Ovary (tissue), 9 donors: ENCODE measurements around the gene ZNF292. TPM values are rescaled to one million over a fixed set of nuclear protein-coding genes. Genes with fewer than 3 reads are reported as not detected.

Experiments used
- DNase-seq, 5 donors: peaks; one replicate each; pipeline ENCODE4 v3.0.0-alpha.2; 2019 to 2020
- H3K27ac ChIP-seq, 2 donors: fragments of 200-600 bp; one replicate each; pipeline versions ENCODE4 v1.5.1 to v1.8.0; 2019 to 2022
- H3K27me3 ChIP-seq: fragments of 200-600 bp; one replicate; pipeline ENCODE4 v1.8.0; 2022
- H3K36me3 ChIP-seq: fragments of 200-600 bp; sonication (generic); one replicate; pipeline ENCODE4 v1.5.1; 2019
- H3K4me1 ChIP-seq: one replicate; pipeline ENCODE4 v1.8.1; 2013; ENCODE audit warnings: mild to moderate bottlenecking, moderate library complexity; ENCODE audit not compliant: insufficient read depth
- H3K4me3 ChIP-seq: fragments of 200-600 bp; sonication (generic); one replicate; pipeline ENCODE4 v1.5.1; 2017
- H3K9me3 ChIP-seq, 2 donors: fragments of 200-600 bp in 1 of 2; sonication (generic) in 1 of 2; one replicate each; pipeline versions ENCODE4 v1.5.1 to v1.8.1; 2013 to 2019; ENCODE audit warnings: mild to moderate bottlenecking in 1 of 2, moderate library complexity in 1 of 2
- CTCF ChIP-seq, 3 donors: fragments of 450-650 bp in 2 of 3; fragments of 200-600 bp in 1 of 3; IDR thresholded peaks; one replicate each; pipeline versions ENCODE4 v1.5.1 to v1.8.0; 2016 to 2022; ENCODE audit warnings: antibody characterized with exemption in 3 of 3, mild to moderate bottlenecking in 1 of 3
- EP300 ChIP-seq: sonication (generic); formaldehyde crosslinking; IDR thresholded peaks from one replicate; pipeline ENCODE4 v1.6.1; 2017; ENCODE audit warnings: antibody characterized with exemption
- POLR2A ChIP-seq: fragments of 450-650 bp; IDR thresholded peaks from one replicate; pipeline ENCODE4 v1.6.1; 2017; ENCODE audit warnings: antibody characterized with exemption, mild to moderate bottlenecking, moderate library complexity
- WGBS, 3 donors: extraction: QIAGEN DNeasy Blood & Tissue Kit in 1 of 3; methylation state at CpG; one replicate each; pipeline versions ENCODE4 v1.1.5 to v1.1.7; 2013 to 2017; 5-methylcytosine and 5-hydroxymethylcytosine counted together
- intact Hi-C, 4 donors: fragments of 100-400 bp; cut with DNase I; formaldehyde crosslinking; loops; one replicate each; pipeline versions ENCODE4 v1.11.0 to v1.15.1; 2022 to 2023
- polyA plus RNA-seq, 2 donors: library from polyadenylated mRNA; stranded (reverse); fragments of 200-250 nt in 1 of 2; fragments of 350-450 nt in 1 of 2; fragmentation: Illumina TruSeq in 1 of 2; extraction: RNeasy Lipid Tissue Mini Kit (QIAGEN cat#74804) in 1 of 2; gene quantifications; one replicate each; pipeline ENCODE4 v1.2.3, GENCODE V29; 2013 to 2014
- total RNA-seq, 7 donors: library from RNA; depleted of rRNA in 2 of 7; stranded (reverse); fragments of >200 nt in 2 of 7; fragmentation: NEBNext Ultra II Directional in 3 of 7; extraction: Animal tissue kit (Norgen Biotek cat#: 25700) in 3 of 7; gene quantifications; one replicate each; pipeline versions ENCODE4 v1.1.0 to v1.2.4, GENCODE V29; 2016 to 2023
- donor health status: DM: no; HTN: no; CAD: no; lungs with moderate emphysema.
- donor health status: DM: no; HTN: no; CAD: no.
- donor health status: Bipolar disorder and iron deficiency.
- donor health status: DM: yes; HTN: yes; CAD: no.
- donor health status: DM: no; HTN: no; CAD: no.
- donor health status: DM: yes; HTN: yes; CAD: no.

Gene ZNF292
- total and polyA plus RNA-seq, 9 donors: 8.5 to 158 (median 76.9) TPM

- intact Hi-C loops: no loop called here
- no peaks in the 10 kb centered on the region for H3K4me1 ChIP-seq
- no peak overlapping the region for H3K27ac ChIP-seq
- no peaks in the 10 kb centered on the region for H3K27me3 ChIP-seq
- no peak for DNase-seq
- H3K4me3 ChIP-seq: no peak overlapping the region
- no peaks in the 10 kb centered on the region for H3K36me3 ChIP-seq
- no peak for TF ChIP-seq CTCF (IDR thresholded peaks at IDR 0.05)
- no peak for TF ChIP-seq EP300
- TF ChIP-seq POLR2A: no peak
- no peaks in the 10 kb centered on the region for H3K9me3 ChIP-seq
Measured at GRCh38 chr6:87244380-87244779, 89.0 kb downstream of the ZNF292 start.

DNA sequence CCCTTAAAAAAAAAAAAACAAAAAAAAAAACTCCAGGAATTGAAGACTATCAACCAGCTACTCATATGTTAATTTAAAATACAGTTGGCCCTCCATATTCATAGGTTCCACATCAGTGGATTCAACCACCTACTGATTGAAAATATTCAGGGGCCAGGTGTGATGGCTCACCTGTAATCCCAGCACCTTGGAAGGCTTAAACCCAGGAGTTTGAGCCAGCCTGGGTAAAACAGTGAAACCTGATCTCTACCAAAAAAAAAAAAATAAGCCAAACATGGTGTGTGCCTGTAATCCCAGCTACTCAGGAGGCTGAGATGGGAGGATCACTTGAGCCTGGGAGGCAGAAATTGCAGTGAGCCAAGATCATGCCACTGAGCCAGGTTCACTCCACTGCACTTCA, 94.7 kb downstream of the ZNF292 start:
- no peaks in the 10 kb centered on the region for H3K36me3 ChIP-seq
- H3K27ac ChIP-seq: no peak overlapping the region
- no peaks in the 10 kb centered on the region for H3K4me1 ChIP-seq
- no peaks in the 10 kb centered on the region for H3K9me3 ChIP-seq
- H3K27me3 ChIP-seq: no peaks in the 10 kb centered on the region
- no peak for TF ChIP-seq POLR2A
- no peak for DNase-seq
- intact Hi-C loops: no loop called here
- H3K4me3 ChIP-seq: no peak overlapping the region

DNA sequence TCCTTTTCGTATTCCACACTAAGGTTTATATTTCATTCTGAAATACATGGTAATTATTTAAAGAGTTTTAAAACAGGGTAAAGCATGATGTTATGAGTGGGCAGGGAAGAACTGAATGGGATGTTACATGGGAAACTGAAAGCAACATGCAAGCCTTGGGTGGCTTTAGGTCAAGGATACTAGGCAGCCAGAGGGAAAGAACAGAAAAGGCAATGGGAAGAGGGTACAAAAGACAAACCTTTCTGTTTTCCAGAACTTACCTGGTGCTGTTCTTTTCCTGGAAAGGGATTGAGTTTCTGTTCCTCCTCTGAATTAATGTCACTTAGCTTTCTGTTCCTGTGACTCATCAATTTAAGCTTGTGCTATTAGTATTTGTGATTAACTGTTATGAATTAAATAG, 95.9 kb downstream of the ZNF292 start:
- Histone ChIP-seq H3K27me3 (no peaks in the 10 kb centered on the region), H3K9me3 (no peaks in the 10 kb centered on the region), H3K4me1 (no peaks in the 10 kb centered on the region), H3K36me3 (no peaks in the 10 kb centered on the region), H3K4me3 (no peak overlapping the region), H3K27ac (no peak overlapping the region)
- WGBS, 3 donors: 85 to 89% (median 88%) methylated on average over 1 of the region's 1 CpG
- no peak for DNase-seq
- TF ChIP-seq CTCF (IDR thresholded peaks at IDR 0.05): no peak
- TF ChIP-seq POLR2A: no peak
- TF ChIP-seq EP300: no peak
- intact Hi-C loops: no loop called here

DNA sequence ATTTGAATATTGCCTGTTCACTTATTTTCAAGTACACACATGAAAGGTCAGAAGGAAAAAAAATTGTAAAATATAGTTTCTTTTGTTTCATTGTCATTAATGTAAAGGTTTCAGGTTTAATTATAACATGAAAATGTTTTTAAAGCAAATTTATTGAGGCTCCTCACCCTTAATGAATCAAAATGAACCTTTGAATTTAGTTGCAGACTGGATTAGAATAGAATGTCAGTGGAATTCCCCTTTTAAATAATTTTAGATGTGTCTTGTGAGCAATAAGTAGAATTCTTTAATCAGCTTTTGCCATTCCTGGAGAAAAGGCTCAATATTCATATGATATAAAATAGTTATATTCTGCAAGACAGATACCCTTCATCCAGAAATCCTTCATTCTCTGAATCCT, 96.4 kb downstream of the ZNF292 start:
- Histone ChIP-seq H3K4me3 (no peak overlapping the region), H3K4me1 (no peaks in the 10 kb centered on the region), H3K9me3 (no peaks in the 10 kb centered on the region), H3K27ac (no peak overlapping the region), H3K27me3 (no peaks in the 10 kb centered on the region), H3K36me3 (no peaks in the 10 kb centered on the region)
- TF ChIP-seq POLR2A (no peak), EP300 (no peak), CTCF (IDR thresholded peaks at IDR 0.05) (no peak)
- no peak for DNase-seq
- intact Hi-C loops: no loop called here

DNA sequence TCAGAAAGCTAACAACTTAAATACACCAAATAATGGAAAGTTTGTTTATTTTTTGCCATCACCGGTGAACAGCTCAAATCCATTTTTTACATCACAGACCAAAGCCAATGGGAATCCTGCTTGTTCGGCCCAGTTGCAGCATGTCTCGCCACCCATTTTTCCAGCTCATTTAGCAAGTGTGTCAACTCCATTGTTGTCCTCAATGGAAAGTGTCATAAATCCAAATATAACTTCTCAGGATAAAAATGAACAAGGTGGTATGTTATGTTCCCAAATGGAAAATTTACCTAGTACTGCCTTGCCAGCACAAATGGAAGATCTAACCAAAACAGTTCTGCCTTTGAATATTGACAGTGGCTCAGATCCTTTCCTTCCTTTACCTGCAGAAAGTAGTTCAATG, 101.7 kb downstream of the ZNF292 start:
- no peaks in the 10 kb centered on the region for H3K27me3 ChIP-seq
- no peak overlapping the region for H3K4me3 ChIP-seq
- H3K9me3 ChIP-seq: no peaks in the 10 kb centered on the region
- H3K27ac ChIP-seq: no peak overlapping the region
- WGBS, 3 donors: 98 to 99% (median 99%) methylated on average over 3 of the region's 3 CpGs
- intact Hi-C loops: no loop called here
- peaks cover 2% of the 10 kb centered on the region for H3K4me1 ChIP-seq
- H3K36me3 ChIP-seq: no peaks in the 10 kb centered on the region
- DNase-seq: no peak
- TF ChIP-seq CTCF (IDR thresholded peaks at IDR 0.05) (no peak), EP300 (no peak), POLR2A (no peak)
